OCI-LY7 (cell line): ENCODE results near the gene KIAA0513. TPM values are rescaled to one million over a fixed set of nuclear protein-coding genes. Genes with fewer than 3 reads are reported as not detected.
A peak's percentile ranks its signal among the peaks of the same experiment; 100 is the strongest.

Experiments
- BruUV-seq: library from RNA; stranded (reverse); fragments of 400-500 nt; replicated peaks from 2 replicates; lab custom pipeline; 2021; lab: Mats Ljungman, UMichigan
- CTCF ChIA-PET: fragments of 300-600 bp; sonication (Branson Sonifier 250); formaldehyde crosslinking; loops from one replicate; lab custom pipeline; 2022; ENCODE audit warnings: antibody characterized with exemption; ENCODE audit not compliant: unreplicated experiment; lab: Charles Lee
- POLR2A ChIA-PET: fragments of 300-600 bp; sonication (Branson Sonifier 250); formaldehyde crosslinking; loops from one replicate; lab custom pipeline; 2022; ENCODE audit warnings: antibody characterized with exemption; lab: Charles Lee
- DNase-seq: peaks from one replicate; pipeline ENCODE4 v3.0.0-alpha.2; 2015; ENCODE audit warnings: low spot score
- H2AFZ ChIP-seq: fragments of 200-600 bp; sonication (generic), shearing (Covaris generic); 2 replicates; pipeline ENCODE4 v1.6.1; 2014; ENCODE audit warnings: mild to moderate bottlenecking, antibody characterized with exemption, low read length, moderate library complexity
- H3K27ac ChIP-seq: fragments of 200-600 bp; sonication (generic); 2 replicates; pipeline ENCODE4 v1.5.1; 2014; ENCODE audit warnings: mixed run types, low read depth, mild to moderate bottlenecking, moderate library complexity, low read length, inconsistent platforms; ENCODE audit not compliant: poor library complexity, severe bottlenecking
- H3K36me3 ChIP-seq: fragments of 200-600 bp; sonication (generic); 2 replicates; pipeline ENCODE4 v1.6.1; 2014; ENCODE audit warnings: mild to moderate bottlenecking, antibody characterized with exemption, low read length, moderate library complexity, mixed read lengths; ENCODE audit not compliant: insufficient read depth
- H3K4me1 ChIP-seq: fragments of 200-600 bp; sonication (generic); 2 replicates; pipeline ENCODE4 v1.5.1; 2014; ENCODE audit warnings: mild to moderate bottlenecking, low read length; ENCODE audit not compliant: insufficient read depth, poor library complexity, severe bottlenecking
- H3K4me2 ChIP-seq: fragments of 200-600 bp; sonication (generic); 2 replicates; pipeline ENCODE4 v1.6.1; 2014; ENCODE audit warnings: mild to moderate bottlenecking, low read length
- H3K4me3 ChIP-seq: fragments of 200-600 bp; sonication (generic); 2 replicates; pipeline ENCODE4 v1.5.1; 2014; ENCODE audit warnings: mild to moderate bottlenecking, low read depth, low read length; ENCODE audit not compliant: poor library complexity, severe bottlenecking
- H3K79me2 ChIP-seq: fragments of 200-600 bp; sonication (generic); 2 replicates; pipeline ENCODE4 v1.6.1; 2016; ENCODE audit warnings: low read depth, mild to moderate bottlenecking, low read length, moderate library complexity, mixed read lengths; ENCODE audit not compliant: insufficient read depth
- H3K9me2 ChIP-seq: fragments of 200-600 bp; sonication (generic); 2 replicates; pipeline ENCODE4 v1.6.1; 2016; ENCODE audit warnings: mild to moderate bottlenecking, low read length, mixed read lengths; ENCODE audit not compliant: insufficient read depth
- H3K9me3 ChIP-seq: fragments of 200-600 bp; sonication (generic); 2 replicates; pipeline ENCODE4 v1.6.1; 2014; ENCODE audit warnings: mild to moderate bottlenecking, mixed run types, low read length, mixed read lengths
- H4K20me1 ChIP-seq: fragments of 200-600 bp; sonication (generic); 2 replicates; pipeline ENCODE4 v1.6.1; 2014; ENCODE audit warnings: mild to moderate bottlenecking, antibody characterized with exemption, low read length, moderate library complexity, mixed read lengths; ENCODE audit not compliant: insufficient read depth
- EZH2phosphoT487 ChIP-seq: fragments of 200-600 bp; sonication (generic); IDR thresholded peaks from 2 replicates; pipeline ENCODE4 v1.6.1; 2018; ENCODE audit warnings: low read depth, borderline replicate concordance, mild to moderate bottlenecking, mixed run types, antibody characterized with exemption, low read length, moderate library complexity, mixed read lengths
- intact Hi-C: fragments of 100-400 bp; cut with micrococcal nuclease; formaldehyde crosslinking; loops from one replicate; pipeline ENCODE4 v1.10.0; 2022; ENCODE audit not compliant: unreplicated experiment
- total RNA-seq, 2 experiments: library from RNA; depleted of rRNA in 1 of 2; stranded (reverse); fragments of >200 nt in 1 of 2; shearing (Covaris generic) in 1 of 2; gene quantifications; 2 replicates each; pipeline ENCODE4 v1.2.3, GENCODE V29; 2014 to 2022
- TF ChIP-seq, protein P1 (sequence below): fragments of 200-600 bp; sonication (generic); conservative IDR thresholded peaks from 2 replicates; pipeline ENCODE4 v1.5.1; 2014; ENCODE audit warnings: mild to moderate bottlenecking, antibody characterized with exemption, low read length, moderate library complexity, mixed read lengths

KIAA0513 gene
- total RNA-seq, 2 experiments from 2014 or later: 0.88 to 4.8 TPM

DNA sequence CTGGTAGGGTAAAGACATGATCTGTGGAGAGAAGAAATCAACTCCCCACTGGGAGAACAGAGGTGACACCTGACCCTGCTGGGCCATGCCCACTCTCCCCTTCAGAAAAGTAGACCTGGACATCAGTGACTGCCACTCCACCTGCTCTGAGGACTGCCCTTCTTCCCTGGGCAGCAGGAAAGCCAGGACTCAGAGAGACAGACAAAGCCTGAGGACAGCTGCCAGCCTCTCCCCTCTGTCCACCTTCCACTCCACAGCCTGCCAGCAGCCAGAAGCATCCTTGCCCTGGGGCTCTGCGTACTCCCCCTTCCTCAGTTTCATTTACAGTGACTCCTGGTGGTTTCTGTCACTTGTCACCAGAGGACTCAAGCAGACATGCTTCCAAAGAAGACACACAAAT, 40.7 kb upstream of the KIAA0513 start:
- H2AFZ ChIP-seq: no peak overlapping the region
- TF ChIP-seq, protein P1, sequence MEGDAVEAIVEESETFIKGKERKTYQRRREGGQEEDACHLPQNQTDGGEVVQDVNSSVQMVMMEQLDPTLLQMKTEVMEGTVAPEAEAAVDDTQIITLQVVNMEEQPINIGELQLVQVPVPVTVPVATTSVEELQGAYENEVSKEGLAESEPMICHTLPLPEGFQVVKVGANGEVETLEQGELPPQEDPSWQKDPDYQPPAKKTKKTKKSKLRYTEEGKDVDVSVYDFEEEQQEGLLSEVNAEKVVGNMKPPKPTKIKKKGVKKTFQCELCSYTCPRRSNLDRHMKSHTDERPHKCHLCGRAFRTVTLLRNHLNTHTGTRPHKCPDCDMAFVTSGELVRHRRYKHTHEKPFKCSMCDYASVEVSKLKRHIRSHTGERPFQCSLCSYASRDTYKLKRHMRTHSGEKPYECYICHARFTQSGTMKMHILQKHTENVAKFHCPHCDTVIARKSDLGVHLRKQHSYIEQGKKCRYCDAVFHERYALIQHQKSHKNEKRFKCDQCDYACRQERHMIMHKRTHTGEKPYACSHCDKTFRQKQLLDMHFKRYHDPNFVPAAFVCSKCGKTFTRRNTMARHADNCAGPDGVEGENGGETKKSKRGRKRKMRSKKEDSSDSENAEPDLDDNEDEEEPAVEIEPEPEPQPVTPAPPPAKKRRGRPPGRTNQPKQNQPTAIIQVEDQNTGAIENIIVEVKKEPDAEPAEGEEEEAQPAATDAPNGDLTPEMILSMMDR: no peak
- TF ChIP-seq EZH2phosphoT487: no peak
- no peaks in the 10 kb centered on the region for H3K9me2 ChIP-seq
- no peak overlapping the region for H3K4me3 ChIP-seq
- H3K9me3 ChIP-seq: no peaks in the 10 kb centered on the region
- DNase-seq: no peak
- ChIA-PET CTCF (no interaction called here), POLR2A (no interaction called here)
- H3K4me2 ChIP-seq: no peak overlapping the region
- H3K4me1 ChIP-seq: no peaks in the 10 kb centered on the region
- H3K36me3 ChIP-seq: peaks cover 67% of the 10 kb centered on the region
- no TSS peak for BruUV-seq
- H3K27ac ChIP-seq: no peak overlapping the region
- H3K79me2 ChIP-seq: no peaks in the 10 kb centered on the region
- intact Hi-C loops: no loop called here
- H4K20me1 ChIP-seq: no peaks in the 10 kb centered on the region

DNA sequence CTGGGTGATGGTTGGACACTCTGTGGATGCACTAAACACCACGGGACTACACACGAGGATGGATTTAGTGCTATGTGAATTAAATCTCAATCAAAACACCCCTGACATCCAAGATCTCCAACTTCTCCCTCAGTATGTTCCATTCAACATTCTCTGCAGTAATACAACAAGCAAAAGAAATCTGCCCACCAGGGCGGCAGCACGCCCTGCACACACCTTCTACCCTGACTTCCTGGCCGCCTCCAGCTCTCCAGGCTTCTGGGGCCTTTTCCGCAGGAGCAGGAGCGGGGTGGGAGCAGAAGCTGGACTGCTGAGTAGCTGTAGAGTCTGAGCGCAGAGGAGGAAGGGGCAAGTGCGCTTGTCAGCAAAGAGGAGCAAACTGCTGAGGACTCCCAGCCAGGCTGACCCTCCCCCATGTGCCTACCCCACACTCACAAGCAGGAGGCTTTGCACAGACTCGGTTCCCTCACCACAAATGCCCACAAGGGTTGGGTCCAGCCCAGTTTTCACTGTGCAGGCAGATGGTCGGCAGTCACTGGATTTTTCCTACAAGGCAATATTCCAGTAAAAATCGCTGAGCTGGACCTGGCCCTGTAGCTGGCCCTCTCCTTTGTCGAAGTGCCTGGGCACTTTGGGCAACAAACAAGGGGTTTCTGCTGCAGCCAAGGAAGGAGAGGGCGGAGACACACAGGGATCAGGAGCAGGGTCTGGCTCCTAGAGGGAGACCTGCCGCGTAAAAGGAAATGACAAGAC, 39.1 kb upstream of the KIAA0513 start:
- no peaks in the 10 kb centered on the region for H3K79me2 ChIP-seq
- POLR2A ChIA-PET: interaction anchor here (0.6 kb wide), 1 partner anchor 30 kb away, joined by 4 read pairs; no protein-coding TSS in a partner anchor
- H3K36me3 ChIP-seq: peaks cover 67% of the 10 kb centered on the region
- no peaks in the 10 kb centered on the region for H4K20me1 ChIP-seq
- no peaks in the 10 kb centered on the region for H3K9me3 ChIP-seq
- H3K27ac ChIP-seq: no peak overlapping the region
- intact Hi-C loops: no loop called here
- no peaks in the 10 kb centered on the region for H3K4me1 ChIP-seq
- no peak for DNase-seq
- no TSS peak for BruUV-seq
- H2AFZ ChIP-seq: no peak overlapping the region
- TF ChIP-seq EZH2phosphoT487: no peak
- TF ChIP-seq, protein P1: peak; percentile 38; the same call in 1 of the 2 replicates
- no peaks in the 10 kb centered on the region for H3K9me2 ChIP-seq
- H3K4me3 ChIP-seq: no peak overlapping the region
- H3K4me2 ChIP-seq: no peak overlapping the region
- CTCF ChIA-PET: interaction anchor here (0.9 kb wide), 1 partner anchor 156 kb away, joined by 5 read pairs; no protein-coding TSS in a partner anchor
